SU-DHL-6 (cell line): ENCODE measurements around the gene DOK6.

Experiments used
- EZH2phosphoT487 ChIP-seq: fragments of 200-600 bp; sonication (generic), shearing (Covaris generic); conservative IDR thresholded peaks from 2 replicates; pipeline ENCODE4 v1.6.1; 2018; ENCODE audit warnings: mild to moderate bottlenecking, antibody characterized with exemption, low read length, moderate library complexity, mixed read lengths
- TF ChIP-seq, protein P1 (sequence below): fragments of 200-600 bp; sonication (generic); IDR thresholded peaks from one replicate; pipeline ENCODE4 v1.5.1; 2017; ENCODE audit warnings: antibody characterized with exemption, mild to moderate bottlenecking, low read length, moderate library complexity; ENCODE audit not compliant: insufficient read depth, poor library complexity, severe bottlenecking

GRCh38 chr18:69705987-69706386 is 305.3 kb downstream of the DOK6 start:
- TF ChIP-seq, protein P1, sequence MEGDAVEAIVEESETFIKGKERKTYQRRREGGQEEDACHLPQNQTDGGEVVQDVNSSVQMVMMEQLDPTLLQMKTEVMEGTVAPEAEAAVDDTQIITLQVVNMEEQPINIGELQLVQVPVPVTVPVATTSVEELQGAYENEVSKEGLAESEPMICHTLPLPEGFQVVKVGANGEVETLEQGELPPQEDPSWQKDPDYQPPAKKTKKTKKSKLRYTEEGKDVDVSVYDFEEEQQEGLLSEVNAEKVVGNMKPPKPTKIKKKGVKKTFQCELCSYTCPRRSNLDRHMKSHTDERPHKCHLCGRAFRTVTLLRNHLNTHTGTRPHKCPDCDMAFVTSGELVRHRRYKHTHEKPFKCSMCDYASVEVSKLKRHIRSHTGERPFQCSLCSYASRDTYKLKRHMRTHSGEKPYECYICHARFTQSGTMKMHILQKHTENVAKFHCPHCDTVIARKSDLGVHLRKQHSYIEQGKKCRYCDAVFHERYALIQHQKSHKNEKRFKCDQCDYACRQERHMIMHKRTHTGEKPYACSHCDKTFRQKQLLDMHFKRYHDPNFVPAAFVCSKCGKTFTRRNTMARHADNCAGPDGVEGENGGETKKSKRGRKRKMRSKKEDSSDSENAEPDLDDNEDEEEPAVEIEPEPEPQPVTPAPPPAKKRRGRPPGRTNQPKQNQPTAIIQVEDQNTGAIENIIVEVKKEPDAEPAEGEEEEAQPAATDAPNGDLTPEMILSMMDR, result no peak
- TF ChIP-seq EZH2phosphoT487, result no peak
